Measurements from ENCODE around the gene IGF2R.

The IGF2R gene

DNA sequence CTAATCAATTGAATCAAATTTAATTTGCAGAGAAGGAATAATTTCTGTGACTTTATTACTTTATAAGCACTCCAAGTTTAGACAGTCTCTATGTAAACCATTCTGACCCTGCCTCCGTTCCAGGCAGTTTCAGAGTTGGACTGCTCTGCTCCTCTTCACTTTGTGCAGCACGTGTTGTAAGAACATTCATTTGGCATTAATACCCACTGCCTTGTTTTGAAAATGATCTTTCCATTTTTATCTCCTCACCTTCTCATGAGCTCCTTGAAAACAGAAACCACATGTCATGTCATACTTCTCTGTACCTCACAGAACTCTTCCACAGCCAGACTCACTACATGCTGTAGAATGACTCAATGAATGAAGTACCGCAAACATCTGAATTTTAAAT lies 178.3 kb downstream of the IGF2R start:
- no peak for DNase-seq

GRCh38 chr6:160154471-160154870 lies 185.6 kb downstream of the IGF2R start:
- no peak for DNase-seq

GRCh38 chr6:160156842-160157241 lies 188.0 kb downstream of the IGF2R start:
- DNase-seq, result no peak

GRCh38 chr6:160160450-160160849 lies 191.6 kb downstream of the IGF2R start:
- DNase-seq, result no peak
